Adipose tissue (tissue), 3 donors: ENCODE data around the gene LRP8. TPM values are rescaled to one million over a fixed set of nuclear protein-coding genes. Genes with fewer than 3 reads are reported as not detected.

Source experiments
- polyA plus RNA-seq, 3 donors: library from polyadenylated mRNA; stranded (reverse); fragments of 200-250 nt; gene quantifications; one replicate each; pipeline ENCODE4 v1.2.3, GENCODE V29; 2013
- donor health status: healthy with polysubstance abuse.
- donor health status: Bipolar disorder and iron deficiency.
- donor health status: healthy.

The LRP8 gene
- polyA plus RNA-seq, 3 donors = 0.67 to 3.1 (median 0.75) TPM

Other genes with a start within 250 kb of the LRP8 start
- gene SLC1A7, start 185.4 kb downstream of the LRP8 start, polyA plus RNA-seq = under 1 TPM; 0.03 to 0.90 (median 0.54) TPM
- gene CPT2, start 131.2 kb downstream of the LRP8 start, polyA plus RNA-seq = 10 to 100 TPM in 2 of 3 donors, 1 to 10 TPM in 1; 8.2 to 21.6 (median 13.0) TPM
- gene CZIB, start 107.4 kb downstream of the LRP8 start, polyA plus RNA-seq = 100 to 1,000 TPM in 1 of 3 donors, 10 to 100 TPM in 2; 30.1 to 118 (median 74.5) TPM
- gene MAGOH, start 89.6 kb downstream of the LRP8 start, polyA plus RNA-seq = 10 to 100 TPM; 27.9 to 72.1 (median 59.8) TPM
- gene DMRTB1, start 131.3 kb upstream of the LRP8 start, polyA plus RNA-seq = not detected